Fibroblast of skin of scalp (primary cell): ENCODE results near the gene METTL15.
"Not testable (repeated sequence)": the region's sequence is repeated elsewhere in the genome, so short reads cannot be mapped to it uniquely, and the experiment has no call there.

Experiments
- DNase-seq: peaks from one replicate; pipeline ENCODE4 v3.0.0-alpha.2; 2013

METTL15 gene

GRCh38 chr11:28298209-28298608, 190.0 kb downstream of the METTL15 start:
- no peak for DNase-seq

GRCh38 chr11:28303477-28304191, 195.4 kb downstream of the METTL15 start:
- DNase-seq = no peak

- no peak for DNase-seq
These were observed 207.3 kb downstream of the METTL15 start for GRCh38 chr11:28315440-28315839.

- DNase-seq = no peak
These were observed 210.7 kb downstream of the METTL15 start for GRCh38 chr11:28318871-28319270.

GRCh38 chr11:28323621-28324020, 215.4 kb downstream of the METTL15 start:
- DNase-seq = no peak

GRCh38 chr11:28332393-28332792, 224.2 kb downstream of the METTL15 start:
- not testable (repeated sequence) for DNase-seq

- no peak for DNase-seq
These were observed 229.5 kb downstream of the METTL15 start for GRCh38 chr11:28337701-28338100.

GRCh38 chr11:28338371-28338770, 230.2 kb downstream of the METTL15 start:
- no peak for DNase-seq

- DNase-seq = no peak
These were observed 231.3 kb downstream of the METTL15 start for GRCh38 chr11:28339488-28339887.

GRCh38 chr11:28342716-28343115, 234.5 kb downstream of the METTL15 start:
- DNase-seq = peak; percentile 22

GRCh38 chr11:28343304-28344233, 235.4 kb downstream of the METTL15 start:
- peak; percentile 78 for DNase-seq

GRCh38 chr11:28346209-28346608, 238.0 kb downstream of the METTL15 start:
- DNase-seq = peak; percentile 8

GRCh38 chr11:28346721-28347120, 238.5 kb downstream of the METTL15 start:
- no peak for DNase-seq

- peak; percentile 34 for DNase-seq
These were observed 239.2 kb downstream of the METTL15 start for GRCh38 chr11:28347371-28347770.

GRCh38 chr11:28350216-28350615, 242.0 kb downstream of the METTL15 start:
- DNase-seq = no peak

- DNase-seq = no peak
These were observed 245.8 kb downstream of the METTL15 start for GRCh38 chr11:28353991-28354390.

GRCh38 chr11:28366549-28367346, 258.6 kb downstream of the METTL15 start:
- peak; percentile 81 for DNase-seq

GRCh38 chr11:28378095-28378494, 269.9 kb downstream of the METTL15 start:
- DNase-seq = not testable (repeated sequence)
